ENCODE results near the gene ARRB2.

DNA sequence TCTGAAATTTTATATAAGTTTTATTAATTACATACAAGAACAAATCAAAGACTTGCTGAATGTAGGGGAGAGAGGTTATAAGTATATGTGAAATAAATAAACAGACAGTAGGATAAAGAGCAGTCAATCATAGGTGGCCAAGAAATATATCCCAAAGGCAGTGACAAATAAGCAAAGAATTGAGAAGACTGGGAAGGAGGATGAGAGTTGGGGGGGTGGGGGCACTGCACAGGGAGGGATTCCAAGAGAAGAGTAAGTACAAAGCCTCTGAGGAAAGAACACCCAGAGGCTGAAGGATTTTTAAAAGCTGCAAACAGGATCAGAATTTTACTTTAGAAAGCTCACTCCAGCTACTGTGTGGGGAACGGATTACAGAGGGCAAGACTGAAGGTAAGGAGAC lies 9.3 kb upstream of the ARRB2 start:
- TF ChIP-seq EP300 (IDR thresholded peaks at IDR 0.05; ENCODE audit: borderline replicate concordance in 1 of 2, low read depth in 1 of 2, low read length in 1 of 2): no peak
- TF ChIP-seq, protein P1, sequence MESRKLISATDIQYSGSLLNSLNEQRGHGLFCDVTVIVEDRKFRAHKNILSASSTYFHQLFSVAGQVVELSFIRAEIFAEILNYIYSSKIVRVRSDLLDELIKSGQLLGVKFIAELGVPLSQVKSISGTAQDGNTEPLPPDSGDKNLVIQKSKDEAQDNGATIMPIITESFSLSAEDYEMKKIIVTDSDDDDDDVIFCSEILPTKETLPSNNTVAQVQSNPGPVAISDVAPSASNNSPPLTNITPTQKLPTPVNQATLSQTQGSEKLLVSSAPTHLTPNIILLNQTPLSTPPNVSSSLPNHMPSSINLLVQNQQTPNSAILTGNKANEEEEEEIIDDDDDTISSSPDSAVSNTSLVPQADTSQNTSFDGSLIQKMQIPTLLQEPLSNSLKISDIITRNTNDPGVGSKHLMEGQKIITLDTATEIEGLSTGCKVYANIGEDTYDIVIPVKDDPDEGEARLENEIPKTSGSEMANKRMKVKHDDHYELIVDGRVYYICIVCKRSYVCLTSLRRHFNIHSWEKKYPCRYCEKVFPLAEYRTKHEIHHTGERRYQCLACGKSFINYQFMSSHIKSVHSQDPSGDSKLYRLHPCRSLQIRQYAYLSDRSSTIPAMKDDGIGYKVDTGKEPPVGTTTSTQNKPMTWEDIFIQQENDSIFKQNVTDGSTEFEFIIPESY (IDR thresholded peaks at IDR 0.05; ENCODE audit: borderline replicate concordance, low read depth): no peak
- TF ChIP-seq, protein P2, sequence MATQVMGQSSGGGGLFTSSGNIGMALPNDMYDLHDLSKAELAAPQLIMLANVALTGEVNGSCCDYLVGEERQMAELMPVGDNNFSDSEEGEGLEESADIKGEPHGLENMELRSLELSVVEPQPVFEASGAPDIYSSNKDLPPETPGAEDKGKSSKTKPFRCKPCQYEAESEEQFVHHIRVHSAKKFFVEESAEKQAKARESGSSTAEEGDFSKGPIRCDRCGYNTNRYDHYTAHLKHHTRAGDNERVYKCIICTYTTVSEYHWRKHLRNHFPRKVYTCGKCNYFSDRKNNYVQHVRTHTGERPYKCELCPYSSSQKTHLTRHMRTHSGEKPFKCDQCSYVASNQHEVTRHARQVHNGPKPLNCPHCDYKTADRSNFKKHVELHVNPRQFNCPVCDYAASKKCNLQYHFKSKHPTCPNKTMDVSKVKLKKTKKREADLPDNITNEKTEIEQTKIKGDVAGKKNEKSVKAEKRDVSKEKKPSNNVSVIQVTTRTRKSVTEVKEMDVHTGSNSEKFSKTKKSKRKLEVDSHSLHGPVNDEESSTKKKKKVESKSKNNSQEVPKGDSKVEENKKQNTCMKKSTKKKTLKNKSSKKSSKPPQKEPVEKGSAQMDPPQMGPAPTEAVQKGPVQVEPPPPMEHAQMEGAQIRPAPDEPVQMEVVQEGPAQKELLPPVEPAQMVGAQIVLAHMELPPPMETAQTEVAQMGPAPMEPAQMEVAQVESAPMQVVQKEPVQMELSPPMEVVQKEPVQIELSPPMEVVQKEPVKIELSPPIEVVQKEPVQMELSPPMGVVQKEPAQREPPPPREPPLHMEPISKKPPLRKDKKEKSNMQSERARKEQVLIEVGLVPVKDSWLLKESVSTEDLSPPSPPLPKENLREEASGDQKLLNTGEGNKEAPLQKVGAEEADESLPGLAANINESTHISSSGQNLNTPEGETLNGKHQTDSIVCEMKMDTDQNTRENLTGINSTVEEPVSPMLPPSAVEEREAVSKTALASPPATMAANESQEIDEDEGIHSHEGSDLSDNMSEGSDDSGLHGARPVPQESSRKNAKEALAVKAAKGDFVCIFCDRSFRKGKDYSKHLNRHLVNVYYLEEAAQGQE (IDR thresholded peaks at IDR 0.05; ENCODE audit: low read depth, low read length): no peak
- TF ChIP-seq, protein P3, sequence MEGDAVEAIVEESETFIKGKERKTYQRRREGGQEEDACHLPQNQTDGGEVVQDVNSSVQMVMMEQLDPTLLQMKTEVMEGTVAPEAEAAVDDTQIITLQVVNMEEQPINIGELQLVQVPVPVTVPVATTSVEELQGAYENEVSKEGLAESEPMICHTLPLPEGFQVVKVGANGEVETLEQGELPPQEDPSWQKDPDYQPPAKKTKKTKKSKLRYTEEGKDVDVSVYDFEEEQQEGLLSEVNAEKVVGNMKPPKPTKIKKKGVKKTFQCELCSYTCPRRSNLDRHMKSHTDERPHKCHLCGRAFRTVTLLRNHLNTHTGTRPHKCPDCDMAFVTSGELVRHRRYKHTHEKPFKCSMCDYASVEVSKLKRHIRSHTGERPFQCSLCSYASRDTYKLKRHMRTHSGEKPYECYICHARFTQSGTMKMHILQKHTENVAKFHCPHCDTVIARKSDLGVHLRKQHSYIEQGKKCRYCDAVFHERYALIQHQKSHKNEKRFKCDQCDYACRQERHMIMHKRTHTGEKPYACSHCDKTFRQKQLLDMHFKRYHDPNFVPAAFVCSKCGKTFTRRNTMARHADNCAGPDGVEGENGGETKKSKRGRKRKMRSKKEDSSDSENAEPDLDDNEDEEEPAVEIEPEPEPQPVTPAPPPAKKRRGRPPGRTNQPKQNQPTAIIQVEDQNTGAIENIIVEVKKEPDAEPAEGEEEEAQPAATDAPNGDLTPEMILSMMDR (IDR thresholded peaks at IDR 0.05): no peak
- TF ChIP-seq RAD21 (IDR thresholded peaks at IDR 0.05; ENCODE audit: low read length): no peak
- no peak for TF ChIP-seq GABPA (IDR thresholded peaks at IDR 0.05; ENCODE audit: low read depth)
- no peak for TF ChIP-seq POLR2AphosphoS5 (IDR thresholded peaks at IDR 0.05; ENCODE audit: low read depth, low read length)
- TF ChIP-seq MEF2A (IDR thresholded peaks at IDR 0.05; ENCODE audit: borderline replicate concordance, low read depth): no peak
- TF ChIP-seq TAF1 (IDR thresholded peaks at IDR 0.05; ENCODE audit: borderline replicate concordance, low read depth, low read length): no peak
- TF ChIP-seq, protein P4, sequence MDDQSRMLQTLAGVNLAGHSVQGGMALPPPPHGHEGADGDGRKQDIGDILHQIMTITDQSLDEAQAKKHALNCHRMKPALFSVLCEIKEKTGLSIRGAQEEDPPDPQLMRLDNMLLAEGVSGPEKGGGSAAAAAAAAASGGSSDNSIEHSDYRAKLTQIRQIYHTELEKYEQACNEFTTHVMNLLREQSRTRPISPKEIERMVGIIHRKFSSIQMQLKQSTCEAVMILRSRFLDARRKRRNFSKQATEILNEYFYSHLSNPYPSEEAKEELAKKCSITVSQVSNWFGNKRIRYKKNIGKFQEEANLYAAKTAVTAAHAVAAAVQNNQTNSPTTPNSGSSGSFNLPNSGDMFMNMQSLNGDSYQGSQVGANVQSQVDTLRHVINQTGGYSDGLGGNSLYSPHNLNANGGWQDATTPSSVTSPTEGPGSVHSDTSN (IDR thresholded peaks at IDR 0.05): no peak

All from SK-N-SH (cell line).